22Rv1 (cell line): ENCODE data around the gene DRICH1.

Experiments used
- ZFX ChIP-seq: fragments of 450-650 bp; IDR thresholded peaks from 2 replicates; pipeline ENCODE4 v1.6.1; 2017; ENCODE audit warnings: antibody characterized with exemption, borderline replicate concordance
- TF ChIP-seq, protein P1 (sequence below): fragments of 450-650 bp; IDR thresholded peaks from 2 replicates; pipeline ENCODE4 v1.5.1; 2017; ENCODE audit warnings: mild to moderate bottlenecking

DNA sequence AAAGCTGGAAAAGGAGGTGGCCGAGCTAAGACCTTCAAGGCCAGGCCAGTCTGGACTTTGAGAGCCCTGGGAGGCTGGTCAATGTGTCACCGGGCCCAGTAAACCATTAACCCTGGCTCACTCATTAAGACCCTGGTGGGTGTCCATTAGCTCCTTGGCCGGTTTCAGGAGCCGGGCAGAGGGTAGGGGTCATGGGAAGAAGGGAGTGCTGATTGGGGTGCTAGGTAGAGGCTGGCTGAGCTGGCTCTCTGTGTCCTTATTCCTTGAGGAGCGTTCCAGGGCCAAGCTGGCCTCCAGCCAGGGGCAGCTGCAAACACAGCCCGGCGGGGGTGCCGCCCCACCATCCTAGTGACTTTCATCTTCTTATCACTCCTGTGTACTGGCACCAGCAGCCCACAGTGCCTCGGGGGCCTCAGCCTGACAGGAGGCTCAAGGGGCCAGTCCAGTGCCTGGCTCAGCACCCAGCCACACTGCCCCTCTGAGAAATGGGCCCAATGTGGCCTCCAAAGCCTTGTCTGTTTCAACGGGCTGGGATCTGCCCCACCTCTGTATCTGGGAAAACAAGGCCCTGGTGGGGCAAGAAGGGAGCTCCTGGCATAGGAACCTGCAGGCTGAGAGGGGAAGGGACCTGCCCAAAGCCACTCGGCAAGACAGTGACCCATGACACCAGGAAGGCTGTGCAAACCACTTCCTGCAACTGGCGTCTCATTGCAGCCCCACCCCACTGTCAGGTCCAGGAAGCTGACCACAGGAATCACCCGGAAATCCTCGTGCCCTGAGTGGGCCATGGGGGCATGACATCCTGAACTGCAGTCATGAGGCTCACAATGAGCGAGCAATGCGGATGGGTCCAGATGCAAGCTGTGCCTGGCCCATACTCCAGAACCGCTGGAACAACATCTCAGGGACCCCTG lies 43.6 kb upstream of the DRICH1 start:
- TF ChIP-seq, protein P1, sequence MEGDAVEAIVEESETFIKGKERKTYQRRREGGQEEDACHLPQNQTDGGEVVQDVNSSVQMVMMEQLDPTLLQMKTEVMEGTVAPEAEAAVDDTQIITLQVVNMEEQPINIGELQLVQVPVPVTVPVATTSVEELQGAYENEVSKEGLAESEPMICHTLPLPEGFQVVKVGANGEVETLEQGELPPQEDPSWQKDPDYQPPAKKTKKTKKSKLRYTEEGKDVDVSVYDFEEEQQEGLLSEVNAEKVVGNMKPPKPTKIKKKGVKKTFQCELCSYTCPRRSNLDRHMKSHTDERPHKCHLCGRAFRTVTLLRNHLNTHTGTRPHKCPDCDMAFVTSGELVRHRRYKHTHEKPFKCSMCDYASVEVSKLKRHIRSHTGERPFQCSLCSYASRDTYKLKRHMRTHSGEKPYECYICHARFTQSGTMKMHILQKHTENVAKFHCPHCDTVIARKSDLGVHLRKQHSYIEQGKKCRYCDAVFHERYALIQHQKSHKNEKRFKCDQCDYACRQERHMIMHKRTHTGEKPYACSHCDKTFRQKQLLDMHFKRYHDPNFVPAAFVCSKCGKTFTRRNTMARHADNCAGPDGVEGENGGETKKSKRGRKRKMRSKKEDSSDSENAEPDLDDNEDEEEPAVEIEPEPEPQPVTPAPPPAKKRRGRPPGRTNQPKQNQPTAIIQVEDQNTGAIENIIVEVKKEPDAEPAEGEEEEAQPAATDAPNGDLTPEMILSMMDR: no peak
- TF ChIP-seq ZFX: no peak
